ENCODE data around the gene MRM1. TPM values are rescaled to one million over a fixed set of nuclear protein-coding genes. Genes with fewer than 3 reads are reported as not detected.

MRM1 gene
- total and polyA plus RNA-seq, 9 of the 15 experiments (the other 6 are each of a cell fraction or from before 2014, with no cell fraction given): 0.61 to 28.4 (median 21.5) TPM

DNA sequence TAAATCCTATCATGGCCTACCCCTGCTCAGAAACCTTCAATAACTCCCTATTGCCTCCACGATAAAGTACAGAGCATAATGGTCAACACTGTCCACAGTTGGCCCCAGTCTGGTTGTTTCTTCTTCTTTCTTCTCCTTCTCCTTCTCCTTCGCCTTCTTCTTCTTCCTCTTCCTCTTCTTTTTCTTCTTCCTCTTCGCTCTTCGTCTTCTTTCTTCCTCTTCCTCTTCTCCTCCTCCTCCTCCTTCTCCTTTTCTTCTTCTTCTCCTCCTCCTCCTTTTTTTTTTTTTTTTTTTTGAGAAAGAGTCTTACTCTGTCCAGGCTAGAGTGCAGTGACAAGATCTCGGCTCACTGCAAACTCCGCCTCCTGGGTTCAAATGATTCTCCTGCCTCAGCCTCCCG, 23.8 kb downstream of the MRM1 start:
- H3K27me3 ChIP-seq (ENCODE audit: control insufficient read depth in 2 of 2, insufficient read depth in 2 of 2, low read length in 2 of 2): peaks cover 0 to 4% of the 10 kb centered on the region in 2 experiments; a peak in 1 of 5 replicates
- no peak for ATAC-seq
- no peaks in the 10 kb centered on the region for H4K20me1 ChIP-seq (replicated peaks; ENCODE audit: control insufficient read depth, insufficient read depth, low read length)
- no peak overlapping the region for H2AFZ ChIP-seq (ENCODE audit: low read depth, low read length)
- no peak for TF ChIP-seq BACH1 (tag; IDR thresholded peaks at IDR 0.05)
- no peak for TF ChIP-seq PHF20 (IDR thresholded peaks at IDR 0.05; ENCODE audit: partially characterized antibody)
- TF ChIP-seq, protein P1, sequence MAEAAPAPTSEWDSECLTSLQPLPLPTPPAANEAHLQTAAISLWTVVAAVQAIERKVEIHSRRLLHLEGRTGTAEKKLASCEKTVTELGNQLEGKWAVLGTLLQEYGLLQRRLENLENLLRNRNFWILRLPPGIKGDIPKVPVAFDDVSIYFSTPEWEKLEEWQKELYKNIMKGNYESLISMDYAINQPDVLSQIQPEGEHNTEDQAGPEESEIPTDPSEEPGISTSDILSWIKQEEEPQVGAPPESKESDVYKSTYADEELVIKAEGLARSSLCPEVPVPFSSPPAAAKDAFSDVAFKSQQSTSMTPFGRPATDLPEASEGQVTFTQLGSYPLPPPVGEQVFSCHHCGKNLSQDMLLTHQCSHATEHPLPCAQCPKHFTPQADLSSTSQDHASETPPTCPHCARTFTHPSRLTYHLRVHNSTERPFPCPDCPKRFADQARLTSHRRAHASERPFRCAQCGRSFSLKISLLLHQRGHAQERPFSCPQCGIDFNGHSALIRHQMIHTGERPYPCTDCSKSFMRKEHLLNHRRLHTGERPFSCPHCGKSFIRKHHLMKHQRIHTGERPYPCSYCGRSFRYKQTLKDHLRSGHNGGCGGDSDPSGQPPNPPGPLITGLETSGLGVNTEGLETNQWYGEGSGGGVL (CRISPR knock-in tag; IDR thresholded peaks at IDR 0.05): no peak
- no peak for TF ChIP-seq ETV6 (IDR thresholded peaks at IDR 0.05; ENCODE audit: borderline replicate concordance in 1 of 2, low read depth in 2 of 2, low read length in 1 of 2)
- TF ChIP-seq ETV6 (CRISPR knock-in tag; IDR thresholded peaks at IDR 0.05; ENCODE audit: borderline replicate concordance): no peak
- TF ChIP-seq, protein P2, sequence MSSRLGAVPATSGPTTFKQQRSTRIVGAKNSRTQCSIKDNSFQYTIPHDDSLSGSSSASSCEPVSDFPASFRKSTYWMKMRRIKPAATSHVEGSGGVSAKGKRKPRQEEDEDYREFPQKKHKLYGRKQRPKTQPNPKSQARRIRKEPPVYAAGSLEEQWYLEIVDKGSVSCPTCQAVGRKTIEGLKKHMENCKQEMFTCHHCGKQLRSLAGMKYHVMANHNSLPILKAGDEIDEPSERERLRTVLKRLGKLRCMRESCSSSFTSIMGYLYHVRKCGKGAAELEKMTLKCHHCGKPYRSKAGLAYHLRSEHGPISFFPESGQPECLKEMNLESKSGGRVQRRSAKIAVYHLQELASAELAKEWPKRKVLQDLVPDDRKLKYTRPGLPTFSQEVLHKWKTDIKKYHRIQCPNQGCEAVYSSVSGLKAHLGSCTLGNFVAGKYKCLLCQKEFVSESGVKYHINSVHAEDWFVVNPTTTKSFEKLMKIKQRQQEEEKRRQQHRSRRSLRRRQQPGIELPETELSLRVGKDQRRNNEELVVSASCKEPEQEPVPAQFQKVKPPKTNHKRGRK (tag; IDR thresholded peaks at IDR 0.05): peak; percentile 74
- TF ChIP-seq SRF (CRISPR knock-in tag; IDR thresholded peaks at IDR 0.05): no peak
- TF ChIP-seq HMGN3 (IDR thresholded peaks at IDR 0.05; ENCODE audit: borderline replicate concordance, extremely low read depth, insufficient read length, low read depth, low read length): no peak
- no peak overlapping the region for H3K4me3 ChIP-seq
- FAIRE-seq: no peak
- H3K4me1 ChIP-seq (replicated peaks in 1 of 2; ENCODE audit: control insufficient read depth in 2 of 2, insufficient read depth in 2 of 2, low read length in 2 of 2): peaks cover 0 to 9% of the 10 kb centered on the region in 2 experiments; a peak in 2 of 5 replicates
- H3K79me2 ChIP-seq (ENCODE audit: control insufficient read depth, insufficient read depth, low read length): no peaks in the 10 kb centered on the region
- DNase-seq (ENCODE audit: extremely low read depth in 1 of 4, low spot score in 3 of 4): no peak
- in situ Hi-C loops (cut with MboI): loop anchor here (10.0 kb wide), 1 partner anchor 750 kb away; the partner anchor contains the start of gene C17orf78
- H3K9me3 ChIP-seq (replicated peaks; ENCODE audit: control insufficient read depth, insufficient read depth, low read depth, low read length): no peaks in the 10 kb centered on the region
- intact Hi-C loops (cut with micrococcal nuclease): loop anchor here (5.0 to 10.0 kb wide), 3 partner anchors 132 to 590 kb away; no protein-coding TSS in a partner anchor
- ChIA-PET CTCF (ENCODE audit: low intra/inter-chr PET ratio) (interaction anchor here (1.3 to 1.8 kb wide), 3 partner anchors 17 to 747 kb away, joined by 5 to 10 read pairs (median 8); no protein-coding TSS in a partner anchor), POLR2A (interaction anchor here (0.5 to 0.6 kb wide), 2 partner anchors 343 to 1130 kb away, joined by 3 read pairs; no protein-coding TSS in a partner anchor)
- no peak overlapping the region for H3K9ac ChIP-seq (ENCODE audit: insufficient read depth in 1 of 2, low read depth in 2 of 2, low read length in 2 of 2)
- no peak overlapping the region for H3K4me2 ChIP-seq (ENCODE audit: insufficient read depth, low read length)
- H3K27ac ChIP-seq (ENCODE audit: extremely low read depth, low read depth, low read length): no peak overlapping the region
- no peaks in the 10 kb centered on the region for H3K36me3 ChIP-seq (ENCODE audit: control insufficient read depth, insufficient read depth, low read length)
- BruUV-seq (replicated peaks): no TSS peak
- no peaks in the 10 kb centered on the region for H3K9me1 ChIP-seq (ENCODE audit: control insufficient read depth, insufficient read depth, low read length)
- 7% methylated on average over 6 of the region's 7 CpGs for WGBS (ENCODE audit: insufficient coverage, low coverage, missing lambda C conversion rate)
